ENCODE measurements around the gene SLC25A1.
"Not testable (repeated sequence)": the region's sequence is repeated elsewhere in the genome, so short reads cannot be mapped to it uniquely, and the experiment has no call there.

DNA sequence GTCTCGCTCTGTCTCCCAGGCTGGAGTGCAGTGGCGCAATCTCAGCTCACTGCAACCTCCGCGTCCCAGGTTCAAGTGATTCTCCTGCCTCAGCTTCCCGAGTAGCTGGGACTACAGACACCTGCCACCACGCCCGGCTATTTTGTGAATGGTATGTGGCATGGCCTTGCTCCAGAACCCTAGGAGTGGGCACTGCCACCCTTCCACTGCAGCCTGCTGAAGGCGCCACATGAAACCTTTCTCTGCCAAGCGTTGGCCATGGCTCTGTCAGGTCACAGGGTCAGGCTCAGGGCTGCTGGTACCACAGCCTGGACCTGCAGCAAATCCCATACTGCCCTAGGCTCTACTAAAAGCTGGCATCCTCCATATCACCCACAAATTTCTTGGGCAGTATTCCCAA is 22.4 kb downstream of the SLC25A1 start:
- TF ChIP-seq, protein P1, sequence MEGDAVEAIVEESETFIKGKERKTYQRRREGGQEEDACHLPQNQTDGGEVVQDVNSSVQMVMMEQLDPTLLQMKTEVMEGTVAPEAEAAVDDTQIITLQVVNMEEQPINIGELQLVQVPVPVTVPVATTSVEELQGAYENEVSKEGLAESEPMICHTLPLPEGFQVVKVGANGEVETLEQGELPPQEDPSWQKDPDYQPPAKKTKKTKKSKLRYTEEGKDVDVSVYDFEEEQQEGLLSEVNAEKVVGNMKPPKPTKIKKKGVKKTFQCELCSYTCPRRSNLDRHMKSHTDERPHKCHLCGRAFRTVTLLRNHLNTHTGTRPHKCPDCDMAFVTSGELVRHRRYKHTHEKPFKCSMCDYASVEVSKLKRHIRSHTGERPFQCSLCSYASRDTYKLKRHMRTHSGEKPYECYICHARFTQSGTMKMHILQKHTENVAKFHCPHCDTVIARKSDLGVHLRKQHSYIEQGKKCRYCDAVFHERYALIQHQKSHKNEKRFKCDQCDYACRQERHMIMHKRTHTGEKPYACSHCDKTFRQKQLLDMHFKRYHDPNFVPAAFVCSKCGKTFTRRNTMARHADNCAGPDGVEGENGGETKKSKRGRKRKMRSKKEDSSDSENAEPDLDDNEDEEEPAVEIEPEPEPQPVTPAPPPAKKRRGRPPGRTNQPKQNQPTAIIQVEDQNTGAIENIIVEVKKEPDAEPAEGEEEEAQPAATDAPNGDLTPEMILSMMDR (IDR thresholded peaks at IDR 0.05; ENCODE audit: poor library complexity), result not testable (repeated sequence)
- TF ChIP-seq EZH2phosphoT487 (IDR thresholded peaks at IDR 0.05; ENCODE audit: low read depth, severe bottlenecking, unreplicated experiment); EZH2 (IDR thresholded peaks at IDR 0.05; ENCODE audit: borderline replicate concordance): not testable (repeated sequence)
